Thoracic aorta (tissue), 2 donors: Measurements from ENCODE around the gene PRDM16. TPM values are rescaled to one million over a fixed set of nuclear protein-coding genes. Genes with fewer than 3 reads are reported as not detected.

Source experiments
- ATAC-seq: fragments of 150-250 bp; one replicate; pipeline ENCODE4 v1.8.0; 2017; ENCODE audit warnings: low read depth; ENCODE audit not compliant: insufficient number of reproducible peaks, low FRiP score
- DNase-seq: peaks from one replicate; pipeline ENCODE4 v3.0.0-alpha.2; 2020; ENCODE audit warnings: low spot score
- H3K27ac ChIP-seq, 2 donors: fragments of 200-600 bp; sonication (generic); 1 replicate in 1 of 2; 2 replicates in 1 of 2; pipeline ENCODE4 v1.5.1; 2016; ENCODE audit warnings: mild to moderate bottlenecking in 2 of 2, moderate library complexity in 2 of 2
- H3K27me3 ChIP-seq: fragments of 200-600 bp; sonication (generic); replicated peaks from 2 replicates; pipeline ENCODE4 v1.6.0; 2016; ENCODE audit warnings: mild to moderate bottlenecking; ENCODE audit not compliant: insufficient read depth
- H3K36me3 ChIP-seq: fragments of 200-600 bp; sonication (generic); one replicate; pipeline ENCODE4 v1.5.1; 2016
- H3K4me1 ChIP-seq, 2 donors: fragments of 200-600 bp; sonication (generic); 1 replicate in 1 of 2; 2 replicates in 1 of 2; pipeline versions ENCODE4 v1.5.1 to v1.6.0; 2016; ENCODE audit warnings: low read depth in 2 of 2, mild to moderate bottlenecking in 1 of 2; ENCODE audit not compliant: control insufficient read depth in 1 of 2
- H3K4me3 ChIP-seq: fragments of 200-600 bp; sonication (generic); 2 replicates; pipeline ENCODE4 v1.5.1; 2016; ENCODE audit warnings: mild to moderate bottlenecking
- H3K9me3 ChIP-seq: fragments of 200-600 bp; sonication (generic); 2 replicates; pipeline ENCODE4 v1.5.1; 2016
- CTCF ChIP-seq: fragments of 200-600 bp; sonication (generic); IDR thresholded peaks from one replicate; pipeline ENCODE4 v1.5.1; 2019; ENCODE audit warnings: antibody characterized with exemption
- total RNA-seq, 2 donors: library from RNA; depleted of rRNA; stranded (reverse); fragments of >200 nt; gene quantifications; one replicate each; pipeline versions ENCODE4 v1.1.0 to v1.2.3, GENCODE V29; 2016

Gene PRDM16
- total RNA-seq, 2 donors from 2014 or later: 68.9 to 85.4 TPM

GRCh38 chr1:3404301-3404700 lies 335.3 kb downstream of the PRDM16 start:
- Histone ChIP-seq H3K4me3 (no peak overlapping the region), H3K9me3 (no peaks in the 10 kb centered on the region), H3K27ac (no peak overlapping the region), H3K4me1 (peaks cover 24 to 51% of the 10 kb centered on the region in 2 donors), H3K36me3 (peaks cover 32% of the 10 kb centered on the region), H3K27me3 (no peaks in the 10 kb centered on the region)
- DNase-seq: no peak
- ATAC-seq: no peak
- no peak for TF ChIP-seq CTCF

- DNase-seq (no peak), ATAC-seq (no peak)
- H3K27me3 ChIP-seq: no peaks in the 10 kb centered on the region
- H3K36me3 ChIP-seq: peaks cover 32% of the 10 kb centered on the region
- no peak overlapping the region for H3K4me3 ChIP-seq
- H3K4me1 ChIP-seq: peaks cover 19 to 51% of the 10 kb centered on the region in 2 donors
- no peak for TF ChIP-seq CTCF
- no peak overlapping the region for H3K27ac ChIP-seq
- no peaks in the 10 kb centered on the region for H3K9me3 ChIP-seq
Measured at GRCh38 chr1:3404801-3405200, 335.8 kb downstream of the PRDM16 start.

- H3K4me1 ChIP-seq: peaks cover 18 to 51% of the 10 kb centered on the region in 2 donors
- ATAC-seq (no peak), DNase-seq (no peak)
- TF ChIP-seq CTCF: no peak
- H3K9me3 ChIP-seq: no peaks in the 10 kb centered on the region
- no peak overlapping the region for H3K27ac ChIP-seq
- no peaks in the 10 kb centered on the region for H3K27me3 ChIP-seq
- H3K36me3 ChIP-seq: peaks cover 32% of the 10 kb centered on the region
- H3K4me3 ChIP-seq: no peak overlapping the region
Measured at GRCh38 chr1:3405491-3405890, 336.5 kb downstream of the PRDM16 start.

- Histone ChIP-seq H3K9me3 (no peaks in the 10 kb centered on the region), H3K4me1 (peaks cover 17 to 46% of the 10 kb centered on the region in 2 donors), H3K36me3 (peaks cover 35% of the 10 kb centered on the region), H3K27me3 (no peaks in the 10 kb centered on the region), H3K27ac (no peak overlapping the region), H3K4me3 (no peak overlapping the region)
- DNase-seq (no peak), ATAC-seq (no peak)
- no peak for TF ChIP-seq CTCF
Measured at GRCh38 chr1:3405974-3406867, 337.2 kb downstream of the PRDM16 start.

- no peaks in the 10 kb centered on the region for H3K27me3 ChIP-seq
Measured at GRCh38 chr1:3407021-3407420, 338.0 kb downstream of the PRDM16 start.

More at GRCh38 chr1:3407021-3407420, 338.0 kb downstream of the PRDM16 start:
- H3K36me3 ChIP-seq: peaks cover 43% of the 10 kb centered on the region
- no peak overlapping the region for H3K4me3 ChIP-seq
- ATAC-seq (no peak), DNase-seq (no peak)
- no peak overlapping the region for H3K27ac ChIP-seq
- peaks cover 14 to 38% of the 10 kb centered on the region in 2 donors for H3K4me1 ChIP-seq
- no peak for TF ChIP-seq CTCF
- H3K9me3 ChIP-seq: no peaks in the 10 kb centered on the region
